Upper lobe of right lung (tissue), 1 donor: ENCODE data around the gene RFPL1. TPM values are rescaled to one million over a fixed set of nuclear protein-coding genes. Genes with fewer than 3 reads are reported as not detected.
"Not testable (repeated sequence)": the region's sequence is repeated elsewhere in the genome, so short reads cannot be mapped to it uniquely, and the experiment has no call there.

Experiments
- ATAC-seq: fragments of 200-7000 bp; cut with Tn5 transposase; one replicate; pipeline ENCODE4 v1.9.1; 2020; ENCODE audit warnings: mild to moderate bottlenecking, moderate library complexity
- DNase-seq: peaks from one replicate; pipeline ENCODE4 v3.0.0-alpha.2; 2020
- H3K27ac ChIP-seq: fragments of 200-600 bp; one replicate; pipeline ENCODE4 v1.8.0; 2022
- H3K27me3 ChIP-seq: fragments of 200-600 bp; one replicate; pipeline ENCODE4 v1.8.0; 2022; ENCODE audit warnings: mild to moderate bottlenecking
- H3K36me3 ChIP-seq: fragments of 200-600 bp; one replicate; pipeline ENCODE4 v1.8.0; 2022
- H3K4me1 ChIP-seq: fragments of 200-600 bp; one replicate; pipeline ENCODE4 v1.8.0; 2022
- H3K4me3 ChIP-seq: fragments of 200-600 bp; one replicate; pipeline ENCODE4 v1.8.0; 2022; ENCODE audit warnings: mild to moderate bottlenecking
- H3K9me3 ChIP-seq: fragments of 200-600 bp; one replicate; pipeline ENCODE4 v1.8.0; 2022
- intact Hi-C: fragments of 100-400 bp; cut with DNase I; formaldehyde crosslinking; loops from one replicate; pipeline ENCODE4 v1.11.0; 2022
- total RNA-seq: library from RNA; stranded (reverse); fragmentation: NEBNext Ultra II Directional; extraction: Animal tissue kit (Norgen Biotek cat#: 25700); gene quantifications from one replicate; pipeline ENCODE4 v1.2.1, GENCODE V29; 2021
- TF ChIP-seq, protein P1 (sequence below): fragments of 200-600 bp; IDR thresholded peaks from one replicate; pipeline ENCODE4 v1.8.0; 2022; ENCODE audit warnings: antibody characterized with exemption
- donor health status: DM: no; HTN: yes; CAD: no; lungs with severe emphysema.

RFPL1 gene
- total RNA-seq, 1 donor from 2014 or later: not detected

- DNase-seq (no peak), ATAC-seq (no peak)
- no peaks in the 10 kb centered on the region for H3K27me3 ChIP-seq
- no peak overlapping the region for H3K4me3 ChIP-seq
- H3K27ac ChIP-seq: no peak overlapping the region
- no peaks in the 10 kb centered on the region for H3K9me3 ChIP-seq
- TF ChIP-seq, protein P1, sequence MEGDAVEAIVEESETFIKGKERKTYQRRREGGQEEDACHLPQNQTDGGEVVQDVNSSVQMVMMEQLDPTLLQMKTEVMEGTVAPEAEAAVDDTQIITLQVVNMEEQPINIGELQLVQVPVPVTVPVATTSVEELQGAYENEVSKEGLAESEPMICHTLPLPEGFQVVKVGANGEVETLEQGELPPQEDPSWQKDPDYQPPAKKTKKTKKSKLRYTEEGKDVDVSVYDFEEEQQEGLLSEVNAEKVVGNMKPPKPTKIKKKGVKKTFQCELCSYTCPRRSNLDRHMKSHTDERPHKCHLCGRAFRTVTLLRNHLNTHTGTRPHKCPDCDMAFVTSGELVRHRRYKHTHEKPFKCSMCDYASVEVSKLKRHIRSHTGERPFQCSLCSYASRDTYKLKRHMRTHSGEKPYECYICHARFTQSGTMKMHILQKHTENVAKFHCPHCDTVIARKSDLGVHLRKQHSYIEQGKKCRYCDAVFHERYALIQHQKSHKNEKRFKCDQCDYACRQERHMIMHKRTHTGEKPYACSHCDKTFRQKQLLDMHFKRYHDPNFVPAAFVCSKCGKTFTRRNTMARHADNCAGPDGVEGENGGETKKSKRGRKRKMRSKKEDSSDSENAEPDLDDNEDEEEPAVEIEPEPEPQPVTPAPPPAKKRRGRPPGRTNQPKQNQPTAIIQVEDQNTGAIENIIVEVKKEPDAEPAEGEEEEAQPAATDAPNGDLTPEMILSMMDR: no peak
- no peaks in the 10 kb centered on the region for H3K36me3 ChIP-seq
- H3K4me1 ChIP-seq: no peaks in the 10 kb centered on the region
- intact Hi-C loops: no loop called here
These were observed 42.3 kb upstream of the RFPL1 start for GRCh38 chr22:29396126-29396525.

- H3K36me3 ChIP-seq: no peaks in the 10 kb centered on the region
- no peak overlapping the region for H3K27ac ChIP-seq
- H3K4me3 ChIP-seq: no peak overlapping the region
- no peak for DNase-seq
- H3K4me1 ChIP-seq: no peaks in the 10 kb centered on the region
- TF ChIP-seq, protein P1: no peak
- no peaks in the 10 kb centered on the region for H3K9me3 ChIP-seq
- no peak for ATAC-seq
- intact Hi-C loops: no loop called here
- H3K27me3 ChIP-seq: no peaks in the 10 kb centered on the region
These were observed 40.6 kb upstream of the RFPL1 start for GRCh38 chr22:29397791-29398190.

DNA sequence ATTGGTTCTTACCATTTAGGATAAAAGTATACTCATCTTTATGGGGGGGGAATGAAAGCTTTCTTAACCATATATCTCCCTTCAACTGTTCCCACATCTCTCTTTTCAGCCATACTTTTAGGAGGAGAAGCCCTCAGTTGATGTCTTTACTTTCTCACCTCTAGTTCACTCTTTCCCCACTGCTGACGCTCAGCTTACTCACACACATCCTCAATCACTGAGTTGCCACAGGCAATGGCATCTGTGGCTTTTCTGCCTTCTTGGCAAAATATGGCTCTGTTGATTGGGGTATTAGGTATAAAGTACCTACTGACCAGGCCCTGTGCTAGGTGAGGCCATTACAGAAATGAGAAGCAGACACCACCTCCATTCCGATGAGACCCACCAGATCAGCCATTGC, 37.8 kb upstream of the RFPL1 start:
- no peak overlapping the region for H3K4me3 ChIP-seq
- intact Hi-C loops: no loop called here
- no peaks in the 10 kb centered on the region for H3K27me3 ChIP-seq

DNA sequence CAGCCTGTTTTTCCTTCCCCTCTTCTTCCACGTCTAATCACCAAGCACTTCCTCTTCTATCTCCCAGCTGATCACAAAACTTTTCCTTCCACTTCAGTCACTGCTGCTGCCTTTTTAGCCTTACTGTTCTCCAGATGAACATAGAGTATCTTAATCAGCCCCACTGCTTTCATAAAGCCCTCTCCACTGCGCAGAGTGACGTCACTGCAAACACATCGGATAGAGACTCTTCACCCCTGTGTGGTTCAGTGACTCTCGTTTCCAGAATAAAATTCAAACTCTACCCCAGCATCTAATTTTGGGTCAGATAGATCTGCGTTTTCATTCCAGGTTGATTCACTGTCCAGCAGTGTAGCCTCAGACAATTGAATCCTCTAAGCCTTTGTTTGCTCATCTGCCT, 36.8 kb upstream of the RFPL1 start:
- DNase-seq, H3K27me3 ChIP-seq, H3K36me3 ChIP-seq, intact Hi-C loops, ATAC-seq, H3K27ac ChIP-seq, H3K4me3 ChIP-seq, H3K9me3 ChIP-seq, H3K4me1 ChIP-seq: not testable (repeated sequence)

More for the DNA sequence above, 37.8 kb upstream of the RFPL1 start:
- H3K4me1 ChIP-seq: no peaks in the 10 kb centered on the region
- TF ChIP-seq, protein P1: no peak
- H3K36me3 ChIP-seq: no peaks in the 10 kb centered on the region
- no peak overlapping the region for H3K27ac ChIP-seq
- ATAC-seq (no peak), DNase-seq (no peak)
- H3K9me3 ChIP-seq: no peaks in the 10 kb centered on the region

DNA sequence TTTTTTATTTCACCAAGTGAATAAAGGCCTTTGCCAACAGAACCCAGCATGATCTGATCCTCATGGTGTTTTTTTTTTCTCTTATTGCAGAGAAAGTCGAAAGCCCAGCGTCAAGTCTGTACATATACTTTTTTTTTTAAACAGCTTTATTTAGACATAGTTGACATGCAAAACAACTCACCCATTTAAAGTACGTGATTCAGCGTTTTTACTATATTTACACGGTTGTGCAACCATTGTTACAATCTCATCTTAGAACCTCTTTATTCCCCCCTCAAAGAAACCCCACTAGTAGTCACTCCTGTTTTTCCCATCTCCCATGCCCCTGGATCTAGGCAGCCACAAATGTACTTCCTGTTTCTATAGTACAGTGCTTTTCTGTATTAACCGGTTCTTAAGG, 29.4 kb upstream of the RFPL1 start:
- no peak overlapping the region for H3K27ac ChIP-seq
- DNase-seq: no peak
- no peaks in the 10 kb centered on the region for H3K9me3 ChIP-seq
- no peaks in the 10 kb centered on the region for H3K27me3 ChIP-seq
- no peak overlapping the region for H3K4me3 ChIP-seq
- intact Hi-C loops: no loop called here
- no peaks in the 10 kb centered on the region for H3K36me3 ChIP-seq
- TF ChIP-seq, protein P1: no peak
- no peaks in the 10 kb centered on the region for H3K4me1 ChIP-seq
- ATAC-seq: no peak

- not testable (repeated sequence) for H3K27ac ChIP-seq
These were observed 26.7 kb upstream of the RFPL1 start for GRCh38 chr22:29411569-29412211.

DNA sequence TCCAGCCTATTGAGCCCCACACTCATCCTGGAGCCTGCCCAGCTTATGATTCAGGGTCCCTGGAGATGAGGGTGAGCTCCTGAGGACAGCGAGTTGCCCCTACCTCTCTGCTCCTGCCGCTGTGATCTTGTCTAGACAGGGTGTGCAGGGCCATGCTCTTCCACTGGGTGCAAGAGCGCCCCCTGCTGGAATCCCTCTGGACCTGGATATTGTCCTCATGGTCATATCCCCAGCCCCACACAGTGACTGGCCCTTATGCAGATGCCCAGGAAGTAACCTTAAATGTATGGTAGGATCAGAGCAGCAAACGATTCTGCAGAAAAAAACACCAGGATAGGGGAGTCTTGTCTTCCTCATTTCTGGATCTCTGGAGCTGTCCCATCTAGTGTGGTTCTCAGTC, 25.6 kb upstream of the RFPL1 start:
- TF ChIP-seq, protein P1: peak; percentile 54
- H3K36me3 ChIP-seq, DNase-seq, H3K27me3 ChIP-seq, intact Hi-C loops, H3K4me1 ChIP-seq, H3K27ac ChIP-seq, H3K4me3 ChIP-seq, H3K9me3 ChIP-seq: not testable (repeated sequence)
- peak; percentile 88 for ATAC-seq

More at GRCh38 chr22:29411569-29412211, 26.7 kb upstream of the RFPL1 start:
- DNase-seq, H3K9me3 ChIP-seq, H3K4me1 ChIP-seq, ATAC-seq, H3K36me3 ChIP-seq, H3K27me3 ChIP-seq, H3K4me3 ChIP-seq, intact Hi-C loops: not testable (repeated sequence)

DNA sequence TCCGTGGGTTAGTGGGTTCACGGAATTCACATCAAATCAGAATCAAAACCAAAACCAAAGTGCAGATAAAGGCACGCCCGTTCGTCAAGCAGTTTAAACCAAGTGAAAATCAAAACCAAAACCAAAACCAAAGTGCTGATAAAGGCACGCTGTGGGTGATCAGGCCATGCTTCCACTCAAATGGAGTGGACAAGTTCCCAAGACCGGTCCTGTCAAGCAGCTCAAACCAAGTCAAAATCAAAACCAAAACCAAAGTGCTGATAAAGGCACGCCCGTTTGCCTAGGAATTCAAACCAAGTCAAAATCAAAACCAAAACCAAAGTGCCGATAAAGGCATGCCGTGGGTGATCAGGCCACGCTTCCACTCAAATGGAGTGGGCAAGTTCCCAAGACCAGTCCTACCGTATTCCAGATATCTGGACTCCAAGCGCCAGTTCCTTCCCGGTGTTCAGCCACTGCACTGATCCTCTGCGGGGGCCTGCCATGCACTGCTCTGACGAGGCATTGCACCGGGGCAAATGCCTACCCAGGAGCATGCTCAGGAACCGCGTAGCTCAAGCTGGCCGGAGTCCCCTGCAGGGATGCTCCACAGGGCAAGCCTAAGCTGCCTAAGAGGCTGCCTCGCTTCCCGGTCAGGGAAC, 23.3 kb upstream of the RFPL1 start:
- H3K36me3 ChIP-seq, H3K9me3 ChIP-seq, H3K27me3 ChIP-seq, intact Hi-C loops, H3K4me1 ChIP-seq: not testable (repeated sequence)
- peak overlapping the region; percentile 53 for H3K4me3 ChIP-seq
- ATAC-seq (peak; percentile 64), DNase-seq (peak; percentile 70)
- H3K27ac ChIP-seq: peak overlapping the region; percentile 75

DNA sequence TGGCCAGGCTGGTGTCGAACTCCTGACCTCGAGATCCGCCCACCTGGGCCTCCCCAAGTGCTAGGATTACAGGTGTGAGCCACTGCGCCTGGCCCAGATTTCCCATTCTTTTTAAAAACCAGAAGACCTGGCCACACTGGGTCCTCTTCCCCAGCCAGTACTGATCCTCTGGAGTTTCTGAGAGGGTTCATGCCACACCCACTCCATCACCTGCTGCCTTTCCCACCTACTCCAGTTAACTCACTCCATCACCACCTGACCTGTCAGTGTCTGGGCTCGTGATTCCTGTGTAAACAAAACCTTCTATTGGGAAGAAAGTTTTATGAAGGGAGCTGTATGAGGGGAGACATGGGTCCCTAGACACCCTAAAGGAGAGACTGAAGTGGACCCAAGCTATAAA, 19.7 kb upstream of the RFPL1 start:
- DNase-seq, intact Hi-C loops, H3K27ac ChIP-seq, H3K4me1 ChIP-seq, H3K36me3 ChIP-seq, H3K27me3 ChIP-seq, H3K9me3 ChIP-seq, H3K4me3 ChIP-seq, ATAC-seq: not testable (repeated sequence)
